Measurements from ENCODE around the gene CACNA1D. TPM values are rescaled to one million over a fixed set of nuclear protein-coding genes. Genes with fewer than 3 reads are reported as not detected.

CACNA1D gene
- polyA plus RNA-seq, 4 donors = 5.7 to 14.3 (median 12.2) TPM

DNA sequence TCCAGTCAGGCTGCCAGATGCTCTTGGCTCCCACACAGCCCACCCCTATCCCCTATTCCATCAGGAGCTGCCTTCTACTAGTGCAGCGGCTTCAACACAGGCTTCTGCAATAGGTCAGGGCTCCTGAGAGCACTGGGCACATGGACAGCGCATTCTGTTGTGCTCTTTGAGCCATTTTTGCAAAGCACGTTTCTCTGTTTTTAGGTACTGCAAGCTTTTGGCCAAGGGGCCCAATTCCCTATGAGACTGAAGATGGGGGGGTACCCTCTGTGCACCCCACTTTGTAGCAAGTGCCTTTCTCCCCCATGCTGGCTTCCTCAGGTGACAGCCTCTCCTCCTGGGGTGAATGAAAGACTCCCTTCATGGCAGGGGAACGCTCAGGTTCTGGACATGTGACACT, 320.7 kb downstream of the CACNA1D start:
- no peak for DNase-seq (ENCODE audit: low read depth in 4 of 4, low spot score in 3 of 4)

DNA sequence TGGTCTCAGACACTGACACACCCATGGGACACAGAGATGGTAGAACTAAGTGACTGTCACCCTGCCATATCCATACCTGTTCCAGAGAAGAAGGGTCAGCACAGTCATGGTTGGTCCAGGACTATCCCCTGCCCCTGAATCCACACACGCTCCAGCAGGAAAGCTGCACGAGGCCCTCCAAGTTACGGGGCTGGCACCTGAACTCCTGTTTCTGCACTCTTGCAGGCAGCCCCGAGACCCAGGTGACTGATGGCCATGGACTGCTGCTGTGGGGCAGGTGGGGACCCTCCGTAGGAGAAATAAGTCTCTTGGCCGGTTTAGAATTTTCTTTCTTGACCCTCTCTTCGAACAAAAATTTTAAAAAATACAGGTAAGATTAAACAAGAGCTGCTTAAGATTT, 321.2 kb downstream of the CACNA1D start:
- DNase-seq (ENCODE audit: low read depth in 4 of 4, low spot score in 3 of 4) = no peak

- no peak for DNase-seq (ENCODE audit: low read depth in 4 of 4, low spot score in 3 of 4)
Observed at GRCh38 chr3:53816425-53816824, 322.0 kb downstream of the CACNA1D start.

DNA sequence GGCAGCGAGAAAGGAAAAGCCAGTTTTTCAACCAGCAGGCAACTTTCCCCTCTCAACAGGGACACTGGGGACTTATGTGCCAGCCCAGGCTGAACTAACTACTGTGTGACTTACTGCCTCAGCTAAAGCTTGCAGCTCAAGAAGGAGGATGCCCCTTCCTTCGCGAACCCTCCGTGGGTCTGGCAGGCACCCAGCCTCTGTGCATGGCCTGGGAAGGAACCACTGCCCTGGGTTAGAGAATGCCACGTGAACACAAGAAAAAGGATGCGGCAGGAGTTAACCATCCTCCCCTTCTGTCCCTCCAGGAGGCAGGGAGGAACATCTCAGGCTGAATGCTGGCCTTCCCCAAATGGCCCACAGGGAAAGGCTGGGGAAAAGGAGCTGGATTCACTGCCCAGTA, 322.8 kb downstream of the CACNA1D start:
- DNase-seq (ENCODE audit: low read depth in 4 of 4, low spot score in 3 of 4) = no peak

GRCh38 chr3:53817809-53818208, 323.4 kb downstream of the CACNA1D start:
- DNase-seq (ENCODE audit: low read depth in 4 of 4, low spot score in 3 of 4) = no peak

GRCh38 chr3:53818221-53819162, 324.1 kb downstream of the CACNA1D start:
- DNase-seq (ENCODE audit: low read depth in 4 of 4, low spot score in 3 of 4) = no peak

GRCh38 chr3:53819163-53819868, 324.9 kb downstream of the CACNA1D start:
- no peak for DNase-seq (ENCODE audit: low read depth in 4 of 4, low spot score in 3 of 4)

DNA sequence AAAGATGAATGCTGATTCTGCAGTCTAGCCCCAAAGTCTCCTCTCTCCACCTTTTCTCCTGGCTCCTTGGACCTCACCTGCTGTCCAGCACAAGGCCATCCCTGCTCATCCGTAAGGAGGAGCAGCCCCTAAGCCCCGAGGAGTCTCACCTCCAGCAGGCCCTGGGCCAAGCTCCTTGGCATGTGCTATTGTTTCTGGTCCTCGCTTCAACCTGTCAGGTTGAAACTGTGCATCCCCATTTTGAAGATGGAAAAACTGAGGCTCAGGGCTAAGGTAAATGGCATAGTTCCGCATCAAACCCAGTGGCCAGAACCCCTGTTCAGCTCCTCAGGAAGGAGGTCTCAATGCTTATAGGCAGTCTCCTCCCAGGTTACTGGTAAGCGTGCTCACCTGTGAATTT, 325.7 kb downstream of the CACNA1D start:
- DNase-seq (ENCODE audit: low read depth in 4 of 4, low spot score in 3 of 4) = no peak

DNA sequence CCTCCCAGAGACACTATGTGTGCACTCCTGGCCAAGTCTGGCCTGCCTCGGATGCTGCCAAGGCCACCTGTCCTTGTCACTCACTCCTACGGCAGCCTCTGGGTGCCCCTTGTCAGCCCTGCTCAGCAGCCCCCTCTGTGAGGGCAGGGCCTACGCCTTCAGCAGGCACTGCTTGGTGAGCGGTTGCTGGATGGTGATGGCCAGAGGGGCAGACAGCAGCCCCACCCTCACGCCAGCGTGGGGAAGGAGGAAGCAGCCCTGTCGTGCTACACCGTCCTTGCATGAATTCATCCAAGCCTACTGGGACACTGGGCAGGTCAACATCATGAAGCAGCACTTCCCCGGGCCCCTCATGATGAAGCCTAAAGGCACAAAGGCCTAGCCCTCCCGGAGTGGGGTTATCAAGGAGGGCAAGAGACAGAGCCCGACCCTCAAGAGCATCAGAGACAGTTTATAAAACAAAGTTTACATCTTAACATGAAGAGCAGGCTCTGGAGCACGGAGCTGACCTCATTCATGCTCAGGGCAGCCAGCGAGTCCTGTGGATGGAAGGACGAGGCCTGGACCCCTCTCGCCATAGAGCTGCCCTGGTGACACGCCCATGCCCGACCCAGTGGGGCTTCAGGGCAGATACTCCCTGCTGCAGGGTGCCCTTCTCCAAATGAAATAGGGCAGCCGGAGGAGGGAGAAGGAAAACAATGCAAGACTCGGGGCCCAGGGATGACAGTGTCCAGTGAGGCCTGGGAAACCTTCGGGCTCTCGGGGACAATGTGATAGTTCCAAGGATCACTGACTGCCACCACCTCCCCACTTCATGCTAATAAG, 326.6 kb downstream of the CACNA1D start:
- DNase-seq (ENCODE audit: low read depth in 4 of 4, low spot score in 3 of 4) = no peak

- no peak for DNase-seq (ENCODE audit: low read depth in 4 of 4, low spot score in 3 of 4)
Observed at GRCh38 chr3:53821631-53822121, 327.3 kb downstream of the CACNA1D start.

- no peak for DNase-seq (ENCODE audit: low read depth in 4 of 4, low spot score in 3 of 4)
Observed at GRCh38 chr3:53822331-53822741, 327.9 kb downstream of the CACNA1D start.

GRCh38 chr3:53823026-53823955, 328.9 kb downstream of the CACNA1D start:
- no peak for DNase-seq (ENCODE audit: low read depth in 4 of 4, low spot score in 3 of 4)

- DNase-seq (ENCODE audit: low read depth in 4 of 4, low spot score in 3 of 4) = no peak
Observed at GRCh38 chr3:53823956-53824657, 329.7 kb downstream of the CACNA1D start.

- DNase-seq (ENCODE audit: low read depth in 4 of 4, low spot score in 3 of 4) = no peak
Observed at GRCh38 chr3:53824795-53825194, 330.4 kb downstream of the CACNA1D start.

DNA sequence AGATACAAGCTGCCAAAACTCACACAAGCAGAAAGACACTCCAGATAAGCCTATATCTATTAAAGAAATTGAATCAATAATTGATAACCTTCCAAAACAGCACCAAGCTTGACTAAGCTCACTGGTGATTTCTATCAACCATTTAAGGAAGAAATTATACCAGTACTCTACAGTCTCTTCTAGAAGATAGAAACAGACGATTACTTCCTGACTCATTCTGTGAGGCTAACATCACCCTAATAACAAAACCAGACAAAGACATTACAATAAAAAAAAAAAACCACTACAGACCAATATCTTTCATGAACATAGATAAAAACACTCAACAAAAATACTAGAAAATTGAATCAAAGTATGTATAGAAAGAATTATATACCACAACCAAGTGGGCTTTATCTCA, 331.6 kb downstream of the CACNA1D start:
- DNase-seq (ENCODE audit: low read depth in 4 of 4, low spot score in 3 of 4) = no peak

GRCh38 chr3:53828581-53828980, 334.2 kb downstream of the CACNA1D start:
- DNase-seq (ENCODE audit: low read depth in 4 of 4, low spot score in 3 of 4) = no peak

DNA sequence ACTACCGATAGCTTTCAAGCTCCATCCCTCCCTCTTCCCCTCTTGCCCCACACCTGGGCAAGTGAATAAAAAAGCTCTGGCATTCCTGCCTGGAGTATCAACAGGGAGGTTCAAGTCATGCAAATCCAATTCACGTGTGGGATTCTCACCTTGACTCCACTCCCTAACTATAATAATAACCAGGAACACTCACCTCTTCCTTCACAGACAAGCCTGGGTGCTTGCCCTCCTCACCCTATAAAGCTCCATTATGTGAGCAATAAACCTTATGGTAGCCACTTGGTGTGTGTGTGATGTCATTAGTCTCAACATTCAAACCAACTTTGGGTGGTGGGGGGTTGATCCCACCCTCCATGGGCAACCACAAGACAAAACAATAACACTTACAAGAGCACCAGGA, 335.2 kb downstream of the CACNA1D start:
- DNase-seq (ENCODE audit: low read depth in 4 of 4, low spot score in 3 of 4) = no peak

GRCh38 chr3:53830944-53831343, 336.5 kb downstream of the CACNA1D start:
- no peak for DNase-seq (ENCODE audit: low read depth in 4 of 4, low spot score in 3 of 4)

- DNase-seq (ENCODE audit: low read depth in 4 of 4, low spot score in 3 of 4) = no peak
Observed at GRCh38 chr3:53833053-53833645, 338.7 kb downstream of the CACNA1D start.

Data from left renal pelvis (tissue), 4 donors.